Heart right ventricle (tissue), 16 donors: ENCODE data around the gene CDHR5. TPM values are rescaled to one million over a fixed set of nuclear protein-coding genes. Genes with fewer than 3 reads are reported as not detected.

Experiments used
- ATAC-seq, 8 donors: fragments of 200-7000 bp; cut with Tn5 transposase; one replicate each; pipeline ENCODE4 v1.9.1; 2020; ENCODE audit warnings: mild to moderate bottlenecking in 8 of 8, moderate library complexity in 8 of 8, moderate number of reproducible peaks in 1 of 8
- DNase-seq, 2 donors: peaks; one replicate each; pipeline ENCODE4 v3.0.0-alpha.2; 2020
- H3K27ac ChIP-seq, 10 donors: fragments of 200-600 bp; sonication (generic) in 2 of 10; one replicate each; pipeline versions ENCODE4 v1.5.0 to v1.8.0; 2020 to 2022; ENCODE audit warnings: mild to moderate bottlenecking in 3 of 10
- H3K27me3 ChIP-seq, 7 donors: fragments of 200-600 bp; one replicate each; pipeline ENCODE4 v1.8.0; 2021 to 2022; ENCODE audit warnings: mild to moderate bottlenecking in 2 of 7
- H3K36me3 ChIP-seq, 9 donors: fragments of 200-600 bp; sonication (generic) in 1 of 9; one replicate each; pipeline versions ENCODE4 v1.5.0 to v1.8.0; 2020 to 2022; ENCODE audit warnings: mild to moderate bottlenecking in 2 of 9
- H3K4me1 ChIP-seq, 9 donors: fragments of 200-600 bp; sonication (generic) in 1 of 9; one replicate each; pipeline versions ENCODE4 v1.5.0 to v1.8.0; 2020 to 2022; ENCODE audit warnings: mild to moderate bottlenecking in 4 of 9
- H3K4me3 ChIP-seq, 10 donors: fragments of 200-600 bp; sonication (generic) in 2 of 10; one replicate each; pipeline versions ENCODE4 v1.5.0 to v1.8.0; 2020 to 2022; ENCODE audit warnings: mild to moderate bottlenecking in 7 of 10, moderate library complexity in 2 of 10
- H3K9me3 ChIP-seq, 11 donors: fragments of 200-600 bp in 10 of 11; sonication (generic) in 2 of 11; one replicate each; pipeline versions ENCODE4 v1.5.0 to v1.8.0; 2013 to 2022; ENCODE audit warnings: mild to moderate bottlenecking in 2 of 11, control low read depth in 1 of 11, moderate library complexity in 1 of 11
- CTCF ChIP-seq, 9 donors: fragments of 200-600 bp; sonication (generic) in 2 of 9; IDR thresholded peaks; one replicate each; pipeline versions ENCODE4 v1.5.0 to v1.8.0; 2021 to 2022; ENCODE audit warnings: antibody characterized with exemption in 9 of 9, mild to moderate bottlenecking in 5 of 9, moderate library complexity in 1 of 9
- WGBS, 2 donors: extraction: QIAGEN DNeasy Blood & Tissue Kit; methylation state at CpG; one replicate each; pipeline ENCODE4 v1.1.7; 2013; ENCODE audit warnings: inconsistent platforms in 1 of 2; 5-methylcytosine and 5-hydroxymethylcytosine counted together
- intact Hi-C, 10 donors: fragments of 100-400 bp; cut with DNase I; formaldehyde crosslinking; loops; one replicate each; pipeline versions ENCODE4 v1.11.1 to v1.14.2; 2022
- polyA plus RNA-seq, 2 donors: library from polyadenylated mRNA; stranded (reverse); fragments of 200-250 nt; gene quantifications; one replicate each; pipeline ENCODE4 v1.2.3, GENCODE V29; 2013
- total RNA-seq, 10 donors: library from RNA; stranded (reverse); fragmentation: NEBNext Ultra II Directional in 3 of 10; extraction: Animal tissue kit (Norgen Biotek cat#: 25700) in 3 of 10; gene quantifications; one replicate each; pipeline versions ENCODE4 v1.2.1 to v1.2.4, GENCODE V29; 2021 to 2023
- donor health status: Arrhythmogenic right ventricular cardiomyopathy.
- donor health status: ischemic (EF 13 %, LVEDD 7.1; RV severe dilation, severe dysfunction).
- donor health status: healthy with polysubstance abuse.
- donor health status: DM: no; HTN: yes; CAD: no.
- donor health status: DM: no; HTN: no; CAD: no.
- donor health status: ischemic (EF 25% LVEDD 6.9; RV normal size, moderate dysfunction).
- donor health status: ischemic (EF 25% LVEDD 5.7; RV mildly dilated, moderate dysfunction).
- donor health status: healthy.
- donor health status: DM: yes; HTN: yes; CAD: no.
- donor health status: Ischemic cardiomyopathy.
- donor health status: ischemic (EF 35%, LVEDD 5.7; RV mildly dilated, moderate dysfunction).
- donor health status: nonischemic (EF 11% LVEDD 7.7; RV severe dilation, severe dysfunction).
- donor health status: DM: yes; HTN: yes; CAD: no.
- donor health status: PGD.
- donor health status: ischemic (EF 29% LVEDD 5.4; RV normal size, mild dysfunction).
- donor health status: nonischemic (EF 23%, LVEDD 6.1; RV moderate dilation, normal function).

CDHR5 gene
- total and polyA plus RNA-seq, 12 donors = not detected

GRCh38 chr11:603154-603553 lies 21.6 kb downstream of the CDHR5 start:
- Histone ChIP-seq H3K27me3 (no peaks in the 10 kb centered on the region), H3K4me3 (no peak overlapping the region), H3K9me3 (no peaks in the 10 kb centered on the region), H3K4me1 (peaks cover 0 to 12% (median 6%) of the 10 kb centered on the region in 9 donors), H3K27ac (no peak overlapping the region), H3K36me3 (peaks cover 0 to 100% (median 69%) of the 10 kb centered on the region in 9 donors)
- intact Hi-C loops = no loop called here
- no peak for TF ChIP-seq CTCF (IDR thresholded peaks at IDR 0.05)
- DNase-seq (no peak), ATAC-seq (no peak)
- WGBS, 2 donors = 89 to 92% methylated on average over 13 of the region's 13 CpGs

GRCh38 chr11:601573-602245 lies 23.0 kb downstream of the CDHR5 start:
- Histone ChIP-seq H3K36me3 (peaks cover 4 to 100% (median 69%) of the 10 kb centered on the region in 9 donors), H3K4me1 (peaks cover 0 to 6% (median 4%) of the 10 kb centered on the region in 9 donors), H3K4me3 (no peak overlapping the region), H3K27ac (no peak overlapping the region), H3K9me3 (no peaks in the 10 kb centered on the region), H3K27me3 (no peaks in the 10 kb centered on the region)
- no peak for TF ChIP-seq CTCF (IDR thresholded peaks at IDR 0.05)
- ATAC-seq = no peak
- 93 to 94% methylated on average over 23 of the region's 23 CpGs for WGBS, 2 donors
- DNase-seq = no peak
- intact Hi-C loops = no loop called here

GRCh38 chr11:598005-598680 lies 26.6 kb downstream of the CDHR5 start:
- whole genome bisulfite sequencing, 2 donors = 92 to 94% methylated on average over 28 to 30 of the region's 30 CpGs
- TF ChIP-seq CTCF (IDR thresholded peaks at IDR 0.05) = no peak
- Histone ChIP-seq H3K27ac (no peak overlapping the region), H3K9me3 (no peaks in the 10 kb centered on the region), H3K4me3 (no peak overlapping the region), H3K36me3 (peaks cover 4 to 100% (median 64%) of the 10 kb centered on the region in 9 donors), H3K4me1 (no peaks in the 10 kb centered on the region), H3K27me3 (no peaks in the 10 kb centered on the region)
- intact Hi-C loops = no loop called here
- DNase-seq = no peak
- ATAC-seq = peak in 2 of 8 donors; percentile 7 to 24

- TF ChIP-seq CTCF (IDR thresholded peaks at IDR 0.05) = no peak
- intact Hi-C loops = no loop called here
- Histone ChIP-seq H3K36me3 (peaks cover 4 to 100% (median 69%) of the 10 kb centered on the region in 9 donors), H3K4me1 (no peaks in the 10 kb centered on the region), H3K4me3 (no peak overlapping the region), H3K27me3 (no peaks in the 10 kb centered on the region), H3K27ac (no peak overlapping the region), H3K9me3 (no peaks in the 10 kb centered on the region)
- DNase-seq (no peak), ATAC-seq (peak in 2 of 8 donors; percentile 8 to 14)
- 87 to 89% methylated on average over 29 of the region's 29 CpGs for WGBS, 2 donors
These were observed 27.5 kb downstream of the CDHR5 start for GRCh38 chr11:597166-597725.
